Measurements from ENCODE around the gene C2orf15. TPM values are rescaled to one million over a fixed set of nuclear protein-coding genes. Genes with fewer than 3 reads are reported as not detected.

The C2orf15 gene
- total and polyA plus RNA-seq, 9 of the 15 experiments (the other 6 are each of a cell fraction or from before 2014, with no cell fraction given), result 0.04 to 0.27 (median 0.15) TPM; not detected in 1

GRCh38 chr2:99180755-99181623 is 39.5 kb downstream of the C2orf15 start, which contains the start of the genes MITD1 and MRPL30 (continued):
- TF ChIP-seq TCFL5 (CRISPR knock-in tag; conservative IDR thresholded peaks at IDR 0.05) (no peak), ZBTB49 (CRISPR knock-in tag; IDR thresholded peaks at IDR 0.05; ENCODE audit: borderline replicate concordance) (no peak), CTCF (IDR thresholded peaks at IDR 0.05 in 2 of 3, conservative IDR thresholded peaks at IDR 0.05 in 1 of 3; ENCODE audit: insufficient read depth in 2 of 3, low read depth in 1 of 3, low read length in 3 of 3) (peak in 1 of 3 experiments; percentile 13; a peak in 1 of 6 replicates), EP300 (IDR thresholded peaks at IDR 0.05; ENCODE audit: low read length) (peak; percentile 50; the same call in 1 of the 2 replicates), ILF3 (IDR thresholded peaks at IDR 0.05; ENCODE audit: borderline replicate concordance) (no peak), SREBF2 (CRISPR knock-in tag; IDR thresholded peaks at IDR 0.05) (no peak), TSC22D4 (tag; IDR thresholded peaks at IDR 0.05) (no peak), ARID2 (IDR thresholded peaks at IDR 0.05) (no peak), ZNF830 (CRISPR knock-in tag; IDR thresholded peaks at IDR 0.05) (no peak), ARID4B (CRISPR knock-in tag; IDR thresholded peaks at IDR 0.05) (0 out of 2 replicates have a peak, but pooled peaks have one; percentile 66), CBX5 (IDR thresholded peaks at IDR 0.05; ENCODE audit: borderline replicate concordance, low read depth) (no peak; the same call in 1 of the 2 replicates), SMARCE1 (IDR thresholded peaks at IDR 0.05) (no peak), NFRKB (IDR thresholded peaks at IDR 0.05; ENCODE audit: low read depth) (peak; percentile 77), ZNF140 (CRISPR knock-in tag; IDR thresholded peaks at IDR 0.05) (no peak), ZFX (CRISPR knock-in tag; IDR thresholded peaks at IDR 0.05) (peak; percentile 71), ZC3H8 (IDR thresholded peaks at IDR 0.05) (no peak), ZNF280A (IDR thresholded peaks at IDR 0.05; ENCODE audit: low read depth, partially characterized antibody) (no peak), BDP1 (IDR thresholded peaks at IDR 0.05; ENCODE audit: insufficient read depth, insufficient read length) (no peak)
